HG02981 (cell line): Measurements from ENCODE around the gene SCYGR3.
"Not testable (repeated sequence)": the region's sequence is repeated elsewhere in the genome, so short reads cannot be mapped to it uniquely, and the experiment has no call there.

Source experiments
- ATAC-seq: cut with Tn5 transposase; IDR thresholded peaks from one replicate; pipeline ENCODE4 v1.9.1; 2021; ENCODE audit warnings: mild to moderate bottlenecking, moderate library complexity; ENCODE audit not compliant: unreplicated experiment

SCYGR3 gene

GRCh38 chr2:227614246-227614645, 394 bp downstream of the SCYGR3 start:
- no peak for ATAC-seq

- ATAC-seq = no peak
Measured at GRCh38 chr2:227613272-227613660, 1.4 kb downstream of the SCYGR3 start.

- ATAC-seq = no peak
Measured at GRCh38 chr2:227612546-227613271, 1.9 kb downstream of the SCYGR3 start.

- no peak for ATAC-seq
Measured at GRCh38 chr2:227610123-227610522, 4.5 kb downstream of the SCYGR3 start.

GRCh38 chr2:227608561-227609338, 5.9 kb downstream of the SCYGR3 start:
- ATAC-seq = peak; percentile 51

GRCh38 chr2:227607941-227608340, 6.7 kb downstream of the SCYGR3 start:
- no peak for ATAC-seq

GRCh38 chr2:227606476-227606875, 8.2 kb downstream of the SCYGR3 start:
- ATAC-seq = no peak

GRCh38 chr2:227602358-227602757, 12.3 kb downstream of the SCYGR3 start:
- no peak for ATAC-seq

GRCh38 chr2:227598835-227599503, 15.7 kb downstream of the SCYGR3 start, which contains the start of gene SCYGR2:
Gene SCYGR2 (plus strand): TSS chr2:227598893. CDS start chr2:227598893, 0 bp downstream.
- ATAC-seq = not testable (repeated sequence)

- no peak for ATAC-seq
Measured at GRCh38 chr2:227597998-227598397, 16.6 kb downstream of the SCYGR3 start.

- no peak for ATAC-seq
Measured at GRCh38 chr2:227597036-227597435, 17.6 kb downstream of the SCYGR3 start.

- ATAC-seq = no peak
Measured at GRCh38 chr2:227595797-227596196, 18.8 kb downstream of the SCYGR3 start.

- no peak for ATAC-seq
Measured at GRCh38 chr2:227592694-227593387, 21.8 kb downstream of the SCYGR3 start.

GRCh38 chr2:227582369-227582768, 32.3 kb downstream of the SCYGR3 start:
- ATAC-seq = no peak

GRCh38 chr2:227579791-227580190, 34.8 kb downstream of the SCYGR3 start:
- ATAC-seq = no peak

GRCh38 chr2:227578642-227579041, 36.0 kb downstream of the SCYGR3 start:
- ATAC-seq = no peak

GRCh38 chr2:227577555-227577954, 37.1 kb downstream of the SCYGR3 start:
- ATAC-seq = no peak

- ATAC-seq = no peak
Measured at GRCh38 chr2:227576812-227577211, 37.8 kb downstream of the SCYGR3 start.

GRCh38 chr2:227576110-227576509, 38.5 kb downstream of the SCYGR3 start:
- ATAC-seq = no peak

- no peak for ATAC-seq
Measured at GRCh38 chr2:227570615-227571014, 44.0 kb downstream of the SCYGR3 start.

- no peak for ATAC-seq
Measured at GRCh38 chr2:227568852-227569169, 45.8 kb downstream of the SCYGR3 start.
